HL-60 (cell line): ENCODE results near the gene DNM3.

Experiments used
- GABPA ChIP-seq: IDR thresholded peaks from 2 replicates; pipeline ENCODE4 v1.6.1; 2012; ENCODE audit warnings: low read depth
- TF ChIP-seq, protein P1 (sequence below): IDR thresholded peaks from one replicate; pipeline ENCODE4 v1.5.1; 2011; ENCODE audit warnings: low read length, control low read depth, inconsistent platforms; ENCODE audit not compliant: insufficient read depth

GRCh38 chr1:172142324-172142723 lies 301.0 kb downstream of the DNM3 start:
- TF ChIP-seq, protein P1, sequence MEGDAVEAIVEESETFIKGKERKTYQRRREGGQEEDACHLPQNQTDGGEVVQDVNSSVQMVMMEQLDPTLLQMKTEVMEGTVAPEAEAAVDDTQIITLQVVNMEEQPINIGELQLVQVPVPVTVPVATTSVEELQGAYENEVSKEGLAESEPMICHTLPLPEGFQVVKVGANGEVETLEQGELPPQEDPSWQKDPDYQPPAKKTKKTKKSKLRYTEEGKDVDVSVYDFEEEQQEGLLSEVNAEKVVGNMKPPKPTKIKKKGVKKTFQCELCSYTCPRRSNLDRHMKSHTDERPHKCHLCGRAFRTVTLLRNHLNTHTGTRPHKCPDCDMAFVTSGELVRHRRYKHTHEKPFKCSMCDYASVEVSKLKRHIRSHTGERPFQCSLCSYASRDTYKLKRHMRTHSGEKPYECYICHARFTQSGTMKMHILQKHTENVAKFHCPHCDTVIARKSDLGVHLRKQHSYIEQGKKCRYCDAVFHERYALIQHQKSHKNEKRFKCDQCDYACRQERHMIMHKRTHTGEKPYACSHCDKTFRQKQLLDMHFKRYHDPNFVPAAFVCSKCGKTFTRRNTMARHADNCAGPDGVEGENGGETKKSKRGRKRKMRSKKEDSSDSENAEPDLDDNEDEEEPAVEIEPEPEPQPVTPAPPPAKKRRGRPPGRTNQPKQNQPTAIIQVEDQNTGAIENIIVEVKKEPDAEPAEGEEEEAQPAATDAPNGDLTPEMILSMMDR: no peak
- TF ChIP-seq GABPA: no peak
